Naive thymus-derived CD4-positive, alpha-beta T cell (primary cell): ENCODE measurements around the gene PLAU. TPM values are rescaled to one million over a fixed set of nuclear protein-coding genes. Genes with fewer than 3 reads are reported as not detected.

Experiments used
- ATAC-seq: fragments of 150-1000 bp; cut with Tn5 transposase; 2 replicates; pipeline ENCODE4 v1.10.0; 2021; ENCODE audit warnings: mild to moderate bottlenecking, moderate library complexity
- CTCF ChIA-PET: fragments of 350-600 bp; sonication (Branson Sonifier 250); formaldehyde crosslinking; loops from one replicate; lab custom pipeline; 2021; ENCODE audit warnings: antibody characterized with exemption; lab: Charles Lee
- POLR2A ChIA-PET: fragments of 350-600 bp; sonication (Branson Sonifier 250); formaldehyde crosslinking; loops from one replicate; lab custom pipeline; 2021; ENCODE audit warnings: antibody characterized with exemption, inconsistent platforms; lab: Charles Lee
- DNase-seq, 9 donors: peaks; one replicate each; pipeline versions ENCODE4 v3.0.0 to v3.0.0-alpha.2; 2020 to 2022; ENCODE audit warnings: mixed read lengths in 1 of 9
- H3K27ac ChIP-seq: one replicate; pipeline ENCODE4 v1.7.0; 2013; ENCODE audit warnings: mild to moderate bottlenecking, low read depth, low read length, moderate library complexity
- H3K27me3 ChIP-seq, 2 donors: one replicate each; pipeline ENCODE4 v1.7.0; 2013; ENCODE audit warnings: low read length in 2 of 2, mild to moderate bottlenecking in 2 of 2, moderate library complexity in 2 of 2; ENCODE audit not compliant: control insufficient read depth in 2 of 2, insufficient read depth in 2 of 2
- H3K36me3 ChIP-seq, 3 experiments: 1 replicate in 2 of 3; 2 replicates in 1 of 3; pipeline ENCODE4 v1.7.0; 2013; ENCODE audit warnings: low read length in 3 of 3, mild to moderate bottlenecking in 3 of 3, moderate library complexity in 1 of 3; ENCODE audit not compliant: insufficient read depth in 3 of 3, control insufficient read depth in 2 of 3
- H3K4me1 ChIP-seq, 2 donors: one replicate each; pipeline ENCODE4 v1.7.0; 2013; ENCODE audit warnings: low read length in 2 of 2, mild to moderate bottlenecking in 2 of 2, moderate library complexity in 1 of 2; ENCODE audit not compliant: control insufficient read depth in 2 of 2, insufficient read depth in 2 of 2
- H3K4me3 ChIP-seq: 2 replicates; pipeline ENCODE4 v1.7.0; 2013; ENCODE audit warnings: mild to moderate bottlenecking, low read length
- H3K9me3 ChIP-seq, 3 experiments: 1 replicate in 2 of 3; 2 replicates in 1 of 3; pipeline ENCODE4 v1.7.0; 2013; ENCODE audit warnings: low read length in 3 of 3; ENCODE audit not compliant: control insufficient read depth in 2 of 3
- H3K27ac Mint-ChIP-seq, 9 donors: one replicate each; pipeline ENCODE4 v1.8.0; 2020 to 2022; ENCODE audit warnings: mixed read lengths in 9 of 9, mild to moderate bottlenecking in 8 of 9, moderate library complexity in 5 of 9, inconsistent platforms in 2 of 9
- H3K27me3 Mint-ChIP-seq, 5 donors: one replicate each; pipeline ENCODE4 v1.8.0; 2021 to 2022; ENCODE audit warnings: mixed read lengths in 5 of 5, mild to moderate bottlenecking in 1 of 5
- H3K36me3 Mint-ChIP-seq, 5 donors: one replicate each; pipeline ENCODE4 v1.8.0; 2020 to 2022; ENCODE audit warnings: mixed read lengths in 5 of 5, mild to moderate bottlenecking in 3 of 5, inconsistent platforms in 1 of 5
- H3K4me1 Mint-ChIP-seq, 7 donors: one replicate each; pipeline ENCODE4 v1.8.0; 2020 to 2022; ENCODE audit warnings: mixed read lengths in 7 of 7, mild to moderate bottlenecking in 3 of 7, inconsistent platforms in 1 of 7
- H3K4me3 Mint-ChIP-seq, 10 donors: one replicate each; pipeline ENCODE4 v1.8.0; 2020 to 2022; ENCODE audit warnings: mild to moderate bottlenecking in 10 of 10, mixed read lengths in 10 of 10, moderate library complexity in 6 of 10, inconsistent platforms in 2 of 10
- H3K9me3 Mint-ChIP-seq, 11 donors: one replicate each; pipeline ENCODE4 v1.8.0; 2020 to 2022; ENCODE audit warnings: mixed read lengths in 11 of 11, mild to moderate bottlenecking in 4 of 11, inconsistent platforms in 1 of 11, moderate library complexity in 1 of 11
- intact Hi-C, 2 donors: fragments of 100-400 bp; cut with micrococcal nuclease; formaldehyde crosslinking; loops; one replicate each; pipeline ENCODE4 v1.15.1; 2023
- polyA plus RNA-seq, 2 donors: library from polyadenylated mRNA; unstranded; fragments of 300-500 nt; fragmentation: Illumina TruSeq; gene quantifications; one replicate each; pipeline ENCODE4 v1.2.3, GENCODE V29; 2021
- total RNA-seq, 6 experiments: library from RNA in 5 of 6; stranded (reverse) in 5 of 6; gene quantifications; 1 replicate in 5 of 6; 2 replicates in 1 of 6; pipeline ENCODE4 v1.2.3 and lab custom pipeline; 2021 to 2026

The PLAU gene
- total and polyA plus RNA-seq, 7 experiments from 2014 or later, result 0.42 to 0.97 (median 0.78) TPM; not detected in 2

DNA sequence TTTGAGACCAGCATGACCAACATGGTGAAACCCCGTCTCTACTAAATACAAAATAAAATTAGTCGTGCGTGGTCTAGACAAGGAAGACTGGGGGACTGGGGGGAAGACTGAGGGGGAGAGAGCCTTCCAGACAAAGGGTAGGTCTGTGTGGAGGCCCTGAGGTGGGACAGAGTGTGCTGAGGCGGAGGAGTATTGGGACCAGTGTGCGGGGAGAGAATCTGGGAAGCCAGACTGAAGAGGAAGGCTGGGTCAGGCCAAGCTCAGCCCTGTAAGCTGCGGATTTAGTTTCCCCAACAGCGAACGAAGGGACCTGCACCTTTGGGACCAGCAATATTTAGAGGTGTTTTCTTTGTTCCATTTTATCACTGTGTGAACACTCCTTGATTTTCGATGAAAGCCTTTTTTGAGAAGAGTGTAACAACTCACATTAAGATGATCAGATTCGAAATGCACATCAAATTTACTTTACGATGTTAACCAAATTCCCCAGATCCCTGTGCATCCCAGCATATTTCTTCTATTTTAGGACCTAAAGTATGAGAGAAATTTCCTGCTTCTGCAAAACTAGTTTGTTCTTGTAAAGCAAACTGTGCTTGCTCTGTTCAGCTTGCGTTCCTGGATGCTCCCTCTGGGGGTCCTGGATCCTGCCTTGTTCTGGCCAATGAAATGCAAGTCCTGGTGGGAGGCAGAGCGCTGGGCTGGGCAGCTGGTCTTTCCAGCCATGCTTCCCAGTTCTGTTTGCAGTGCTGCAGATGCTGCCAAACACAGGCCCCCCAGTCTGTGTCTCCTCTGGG lies 39.4 kb downstream of the PLAU start:
- CTCF ChIA-PET, result interaction anchor here (0.7 kb wide), 1 partner anchor 184 kb away, joined by 3 read pairs; no protein-coding TSS in a partner anchor
- H3K27ac Mint-ChIP-seq, result no peak overlapping the region

DNA sequence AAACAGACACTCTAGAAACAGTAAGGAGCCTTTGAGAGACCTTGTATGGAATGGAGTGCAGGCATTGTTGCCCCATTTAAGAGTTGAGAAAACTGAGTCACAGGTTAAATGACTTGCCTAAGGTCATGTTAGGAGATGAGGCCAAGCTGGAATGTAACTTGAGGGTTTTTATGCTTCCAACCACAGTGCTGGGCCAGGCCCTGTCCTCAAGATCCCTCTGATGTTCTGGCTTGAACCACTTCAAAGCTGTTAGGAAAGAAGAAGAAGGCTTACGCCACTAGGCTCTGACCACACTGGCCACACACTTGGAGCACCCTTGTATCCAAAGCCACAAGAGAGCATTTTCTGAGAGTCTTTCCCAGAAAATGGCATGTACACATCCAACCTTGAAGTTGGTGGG lies 42.7 kb downstream of the PLAU start:
- Histone ChIP-seq H3K27ac (no peak overlapping the region), H3K36me3 (no peaks in the 10 kb centered on the region), H3K9me3 (no peaks in the 10 kb centered on the region), H3K4me3 (no peak overlapping the region), H3K27me3 (no peaks in the 10 kb centered on the region), H3K4me1 (peaks cover 15 to 31% of the 10 kb centered on the region in 2 donors)
- intact Hi-C loops, result loop anchor here in 1 of 2 donors (10.0 kb wide), 1 partner anchor 131 kb away; no protein-coding TSS in a partner anchor
- ATAC-seq (no peak), DNase-seq (no peak)
- Mint-ChIP-seq H3K4me1 (peaks cover 21 to 42% (median 36%) of the 10 kb centered on the region in 7 donors), H3K27ac (peak overlapping the region in 1 of 9 donors; percentile 51), H3K9me3 (no peaks in the 10 kb centered on the region), H3K36me3 (no peaks in the 10 kb centered on the region), H3K27me3 (peaks cover 0 to 11% (median 0%) of the 10 kb centered on the region in 5 donors), H3K4me3 (peak overlapping the region in 1 of 10 donors; percentile 14)
- POLR2A ChIA-PET, result interaction anchor here (0.7 to 1.3 kb wide), 3 partner anchors 38 to 82 kb away, joined by 3 to 5 read pairs (median 4); no protein-coding TSS in a partner anchor
- CTCF ChIA-PET, result interaction anchor here (0.8 to 1.6 kb wide), 2 partner anchors 67 to 74 kb away, joined by 5 to 11 read pairs; no protein-coding TSS in a partner anchor

More for the DNA sequence above, 39.4 kb downstream of the PLAU start:
- POLR2A ChIA-PET, result interaction anchor here (0.6 kb wide), 1 partner anchor 88 kb away, joined by 4 read pairs; no protein-coding TSS in a partner anchor
- Histone ChIP-seq H3K36me3 (no peaks in the 10 kb centered on the region), H3K4me3 (no peak overlapping the region), H3K27me3 (no peaks in the 10 kb centered on the region), H3K27ac (no peak overlapping the region), H3K4me1 (no peaks in the 10 kb centered on the region), H3K9me3 (no peaks in the 10 kb centered on the region)
- peaks cover 0 to 16% (median 12%) of the 10 kb centered on the region in 7 donors for H3K4me1 Mint-ChIP-seq
- H3K4me3 Mint-ChIP-seq, result no peak overlapping the region
- no peaks in the 10 kb centered on the region for H3K36me3 Mint-ChIP-seq
- H3K27me3 Mint-ChIP-seq, result peaks cover 0 to 28% (median 0%) of the 10 kb centered on the region in 5 donors
- DNase-seq (no peak), ATAC-seq (no peak)
- no peaks in the 10 kb centered on the region for H3K9me3 Mint-ChIP-seq
- intact Hi-C loops, result loop anchor here in 1 of 2 donors (10.0 kb wide), 1 partner anchor 134 kb away; no protein-coding TSS in a partner anchor

DNA sequence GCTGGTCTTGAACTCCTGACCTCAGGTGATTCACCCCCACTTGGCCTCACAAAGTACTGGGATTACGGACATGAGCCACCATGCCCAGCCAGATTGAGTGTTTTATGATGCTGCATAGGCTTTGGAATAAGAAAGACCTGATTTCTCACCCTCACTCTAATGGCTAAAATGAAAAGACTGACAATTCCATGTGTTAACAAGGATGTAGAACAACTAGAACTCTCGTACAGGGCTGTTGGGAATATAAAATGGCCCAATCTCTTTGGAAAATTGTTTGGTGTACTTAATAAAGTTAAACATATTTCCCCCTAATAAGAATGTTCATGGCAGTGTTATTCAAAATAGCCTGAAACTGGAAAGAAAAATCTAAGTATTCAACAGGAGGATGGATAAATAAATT lies 43.8 kb downstream of the PLAU start:
- POLR2A ChIA-PET, result no interaction called here
- Histone ChIP-seq H3K9me3 (no peaks in the 10 kb centered on the region), H3K4me1 (peaks cover 19 to 38% of the 10 kb centered on the region in 2 donors), H3K27me3 (no peaks in the 10 kb centered on the region), H3K27ac (no peak overlapping the region), H3K36me3 (no peaks in the 10 kb centered on the region), H3K4me3 (no peak overlapping the region)
- DNase-seq (no peak), ATAC-seq (no peak)
- no peaks in the 10 kb centered on the region for H3K9me3 Mint-ChIP-seq
- peaks cover 0 to 6% (median 0%) of the 10 kb centered on the region in 5 donors for H3K27me3 Mint-ChIP-seq
- CTCF ChIA-PET, result no interaction called here
- peak overlapping the region in 2 of 9 donors; percentile 1 to 68 for H3K27ac Mint-ChIP-seq
- H3K36me3 Mint-ChIP-seq, result no peaks in the 10 kb centered on the region
- peaks cover 26 to 52% (median 46%) of the 10 kb centered on the region in 7 donors for H3K4me1 Mint-ChIP-seq
- intact Hi-C loops, result loop anchor here in 1 of 2 donors (5.0 to 10.0 kb wide), 2 partner anchors 103 to 130 kb away; no protein-coding TSS in a partner anchor
- H3K4me3 Mint-ChIP-seq, result no peak overlapping the region

DNA sequence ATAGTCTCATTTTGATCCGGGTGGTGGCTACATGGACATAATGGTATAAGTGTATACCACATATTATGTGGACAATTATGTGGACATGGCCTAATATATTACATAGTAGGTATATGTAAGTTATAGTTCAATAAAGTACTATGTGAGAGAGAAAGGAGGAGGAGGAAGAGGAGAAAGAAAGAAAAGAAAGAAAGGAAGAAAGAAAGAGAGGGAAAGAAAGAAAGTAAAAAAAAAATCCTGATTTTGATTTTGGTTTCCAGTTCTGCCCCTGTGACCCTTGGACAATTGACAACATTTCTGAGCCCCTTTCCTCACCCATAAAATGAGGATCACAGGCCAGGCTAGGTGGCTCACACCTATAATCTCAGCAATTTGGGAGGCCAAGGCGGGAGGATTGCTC lies 44.8 kb downstream of the PLAU start:
- peak overlapping the region in 6 of 10 donors; percentile 34 to 49 (median 46) for H3K4me3 Mint-ChIP-seq
- peak overlapping the region in 5 of 9 donors; percentile 1 to 68 (median 33) for H3K27ac Mint-ChIP-seq
- peaks cover 26 to 57% (median 52%) of the 10 kb centered on the region in 7 donors for H3K4me1 Mint-ChIP-seq
- intact Hi-C loops, result loop anchor here (1.0 to 10.0 kb wide), 7 partner anchors 19 to 129 kb away; partner anchors contain the start of genes PLAU (in 1 of the 2) and VCL (in 1 of the 2)
- ATAC-seq (no peak), DNase-seq (no peak)
- H3K27ac ChIP-seq, result no peak overlapping the region
- no peaks in the 10 kb centered on the region for H3K9me3 Mint-ChIP-seq
- peaks cover 29 to 41% of the 10 kb centered on the region in 2 donors for H3K4me1 ChIP-seq
- no peak overlapping the region for H3K4me3 ChIP-seq
- ChIA-PET CTCF (interaction anchor here (1.6 to 3.4 kb wide), 3 partner anchors 15 to 79 kb away, joined by 6 to 24 read pairs (median 11); no protein-coding TSS in a partner anchor), POLR2A (interaction anchor here (1.9 kb wide), 1 partner anchor 36 kb away, joined by 8 read pairs; no protein-coding TSS in a partner anchor)
- no peaks in the 10 kb centered on the region for H3K9me3 ChIP-seq
- peaks cover 0 to 2% (median 0%) of the 10 kb centered on the region in 5 donors for H3K27me3 Mint-ChIP-seq
- H3K36me3 ChIP-seq, result no peaks in the 10 kb centered on the region
- no peaks in the 10 kb centered on the region for H3K27me3 ChIP-seq
- H3K36me3 Mint-ChIP-seq, result no peaks in the 10 kb centered on the region

DNA sequence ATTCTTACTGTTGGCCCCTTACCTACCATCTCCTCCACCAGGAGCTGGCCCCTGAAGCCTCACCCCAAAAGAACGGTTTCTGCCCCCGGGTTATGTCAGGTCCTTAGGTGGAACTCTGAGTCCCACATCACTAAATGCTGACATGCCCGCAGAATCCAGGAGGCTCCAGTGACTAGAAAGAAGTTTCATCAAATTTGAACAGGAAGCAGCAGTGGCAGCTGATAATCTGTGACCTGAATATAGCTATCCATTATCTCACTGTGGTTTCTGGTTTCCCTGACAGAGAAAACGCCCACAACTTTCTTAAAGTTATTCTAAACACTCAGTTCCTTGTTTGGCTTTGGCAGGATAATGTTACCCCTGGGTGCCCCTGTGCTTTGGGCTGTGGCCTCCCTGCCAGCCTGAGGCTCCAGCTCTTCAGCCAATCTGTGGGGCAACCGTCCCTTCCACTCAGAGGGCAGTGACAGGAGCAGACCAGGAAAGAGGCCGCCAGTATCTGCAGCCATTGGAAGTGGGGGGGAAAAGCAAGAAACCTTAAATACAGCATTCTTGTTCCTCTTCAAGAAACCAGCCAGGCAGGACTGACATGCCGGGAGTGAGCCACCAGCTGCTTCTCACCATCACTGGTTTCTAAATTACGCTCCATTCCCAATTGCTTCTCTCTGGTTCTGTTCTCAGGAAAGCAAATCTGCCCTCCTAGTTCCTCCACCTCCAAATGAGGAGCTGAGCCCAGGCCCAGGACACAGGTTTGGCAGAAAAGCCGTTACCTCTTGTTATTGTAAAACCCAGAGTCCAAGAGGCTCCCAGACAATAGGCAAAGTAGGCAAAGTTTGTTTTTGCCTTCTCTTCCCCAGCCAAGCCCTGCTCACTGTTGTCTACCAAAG lies 45.8 kb downstream of the PLAU start:
- H3K36me3 Mint-ChIP-seq, result no peaks in the 10 kb centered on the region
- Histone ChIP-seq H3K27ac (peak overlapping the region; percentile 56), H3K36me3 (no peaks in the 10 kb centered on the region), H3K9me3 (no peaks in the 10 kb centered on the region), H3K4me3 (peak overlapping the region; percentile 28), H3K4me1 (peaks cover 31 to 41% of the 10 kb centered on the region in 2 donors), H3K27me3 (no peaks in the 10 kb centered on the region)
- DNase-seq (peak in 8 of 9 donors; percentile 34 to 61 (median 46)), ATAC-seq (peak; percentile 81)
- intact Hi-C loops, result loop anchor here (1.0 to 10.0 kb wide), 12 partner anchors 18 to 128 kb away; partner anchors contain the start of genes PLAU (in 1 of the 2) and VCL (in 1 of the 2)
- no peaks in the 10 kb centered on the region for H3K9me3 Mint-ChIP-seq
- POLR2A ChIA-PET, result interaction anchor here (1.0 to 1.9 kb wide), 7 partner anchors 10 to 42 kb away, joined by 3 to 8 read pairs (median 5); no protein-coding TSS in a partner anchor
- peak overlapping the region; percentile 63 to 86 (median 76) for H3K4me3 Mint-ChIP-seq
- CTCF ChIA-PET, result interaction anchor here (0.6 to 3.4 kb wide), 12 partner anchors 9 to 102 kb away, joined by 3 to 24 read pairs (median 3); no protein-coding TSS in a partner anchor
- peak overlapping the region; percentile 58 to 94 (median 87) for H3K27ac Mint-ChIP-seq
- peaks cover 0 to 4% (median 0%) of the 10 kb centered on the region in 5 donors for H3K27me3 Mint-ChIP-seq
- H3K4me1 Mint-ChIP-seq, result peaks cover 26 to 57% (median 52%) of the 10 kb centered on the region in 7 donors
